ENCODE results near the gene SCAP.
A peak's percentile ranks its signal among the peaks of the same experiment; 100 is the strongest.
"Not testable (repeated sequence)": the region's sequence is repeated elsewhere in the genome, so short reads cannot be mapped to it uniquely, and the experiment has no call there.

Gene SCAP

GRCh38 chr3:47399531-47400270 lies 76.0 kb downstream of the SCAP start:
- no peak for DNase-seq

- peak in 1 of 56 donors; percentile 26 for DNase-seq
Observed at GRCh38 chr3:47399016-47399415, 76.7 kb downstream of the SCAP start.

GRCh38 chr3:47398228-47398627 lies 77.5 kb downstream of the SCAP start:
- DNase-seq, result no peak

GRCh38 chr3:47394881-47395280 lies 80.9 kb downstream of the SCAP start:
- DNase-seq, result peak in 4 of 56 donors; percentile 24 to 45 (median 32)

GRCh38 chr3:47394140-47394870 lies 81.4 kb downstream of the SCAP start:
- DNase-seq, result no peak

- DNase-seq, result no peak
Observed at GRCh38 chr3:47392933-47393332, 82.8 kb downstream of the SCAP start.

GRCh38 chr3:47385796-47386195 lies 89.9 kb downstream of the SCAP start:
- DNase-seq, result no peak

- DNase-seq, result no peak
Observed at GRCh38 chr3:47385007-47385406, 90.7 kb downstream of the SCAP start.

GRCh38 chr3:47384425-47384824 lies 91.3 kb downstream of the SCAP start:
- no peak for DNase-seq

- DNase-seq, result peak in 48 of 56 donors; percentile 42 to 86 (median 69)
Observed at GRCh38 chr3:47381317-47382157, 94.2 kb downstream of the SCAP start.

GRCh38 chr3:47380601-47381316 lies 95.0 kb downstream of the SCAP start, which contains the start of gene PTPN23:
PTPN23 (plus strand) TSS chr3:47381021; CDS start chr3:47381097, 76 bp downstream.
- peak; percentile 81 to 100 (median 98) for DNase-seq

- peak in 1 of 56 donors; percentile 50 for DNase-seq
Observed at GRCh38 chr3:47380026-47380600, 95.6 kb downstream of the SCAP start.

GRCh38 chr3:47379411-47379899 lies 96.3 kb downstream of the SCAP start:
- no peak for DNase-seq

- DNase-seq, result no peak
Observed at GRCh38 chr3:47378869-47379268, 96.9 kb downstream of the SCAP start.

GRCh38 chr3:47377186-47377585 lies 98.6 kb downstream of the SCAP start:
- DNase-seq, result peak in 2 of 56 donors; percentile 4 to 16

GRCh38 chr3:47376393-47376792 lies 99.3 kb downstream of the SCAP start:
- no peak for DNase-seq

GRCh38 chr3:47374587-47374986 lies 101.2 kb downstream of the SCAP start:
- no peak for DNase-seq

GRCh38 chr3:47370887-47371697 lies 104.6 kb downstream of the SCAP start:
- peak in 4 of 56 donors; percentile 1 to 8 (median 6) for DNase-seq

- not testable (repeated sequence) for DNase-seq
Observed at GRCh38 chr3:47370020-47370419, 105.7 kb downstream of the SCAP start.
